ENCODE results near the gene RNF220.

RNF220 gene

GRCh38 chr1:44424747-44425146 is 19.7 kb downstream of the RNF220 start:
- Histone ChIP-seq H3K36me3 (ENCODE audit: control insufficient read depth in 2 of 2, insufficient read depth in 1 of 2, low read length in 2 of 2) (no peaks in the 10 kb centered on the region), H3K27ac (ENCODE audit: extremely low read depth, low read depth, low read length) (no peak overlapping the region), H3K4me1 (ENCODE audit: control insufficient read depth, insufficient read depth, low read length) (peaks cover 10% of the 10 kb centered on the region), H3K9me3 (ENCODE audit: control insufficient read depth, insufficient read depth, low read depth, low read length) (no peaks in the 10 kb centered on the region), H3K4me3 (ENCODE audit: low read depth, low read length) (no peak overlapping the region)
- CTCF ChIA-PET = interaction anchor here (0.7 kb wide), 2 partner anchors 39 to 46 kb away, joined by 3 read pairs; no protein-coding TSS in a partner anchor
- TF ChIP-seq ZNF266 (tag by site-specific recombination; IDR thresholded peaks at IDR 0.05; ENCODE audit: low read depth) (no peak), ZNF302 (tag by site-specific recombination; IDR thresholded peaks at IDR 0.05; ENCODE audit: low read depth) (no peak), ZNF600 (tag by site-specific recombination; IDR thresholded peaks at IDR 0.05) (peak; percentile 37; the same call in 1 of the 2 replicates)
- TF ChIP-seq, protein P1, sequence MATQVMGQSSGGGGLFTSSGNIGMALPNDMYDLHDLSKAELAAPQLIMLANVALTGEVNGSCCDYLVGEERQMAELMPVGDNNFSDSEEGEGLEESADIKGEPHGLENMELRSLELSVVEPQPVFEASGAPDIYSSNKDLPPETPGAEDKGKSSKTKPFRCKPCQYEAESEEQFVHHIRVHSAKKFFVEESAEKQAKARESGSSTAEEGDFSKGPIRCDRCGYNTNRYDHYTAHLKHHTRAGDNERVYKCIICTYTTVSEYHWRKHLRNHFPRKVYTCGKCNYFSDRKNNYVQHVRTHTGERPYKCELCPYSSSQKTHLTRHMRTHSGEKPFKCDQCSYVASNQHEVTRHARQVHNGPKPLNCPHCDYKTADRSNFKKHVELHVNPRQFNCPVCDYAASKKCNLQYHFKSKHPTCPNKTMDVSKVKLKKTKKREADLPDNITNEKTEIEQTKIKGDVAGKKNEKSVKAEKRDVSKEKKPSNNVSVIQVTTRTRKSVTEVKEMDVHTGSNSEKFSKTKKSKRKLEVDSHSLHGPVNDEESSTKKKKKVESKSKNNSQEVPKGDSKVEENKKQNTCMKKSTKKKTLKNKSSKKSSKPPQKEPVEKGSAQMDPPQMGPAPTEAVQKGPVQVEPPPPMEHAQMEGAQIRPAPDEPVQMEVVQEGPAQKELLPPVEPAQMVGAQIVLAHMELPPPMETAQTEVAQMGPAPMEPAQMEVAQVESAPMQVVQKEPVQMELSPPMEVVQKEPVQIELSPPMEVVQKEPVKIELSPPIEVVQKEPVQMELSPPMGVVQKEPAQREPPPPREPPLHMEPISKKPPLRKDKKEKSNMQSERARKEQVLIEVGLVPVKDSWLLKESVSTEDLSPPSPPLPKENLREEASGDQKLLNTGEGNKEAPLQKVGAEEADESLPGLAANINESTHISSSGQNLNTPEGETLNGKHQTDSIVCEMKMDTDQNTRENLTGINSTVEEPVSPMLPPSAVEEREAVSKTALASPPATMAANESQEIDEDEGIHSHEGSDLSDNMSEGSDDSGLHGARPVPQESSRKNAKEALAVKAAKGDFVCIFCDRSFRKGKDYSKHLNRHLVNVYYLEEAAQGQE (tag by site-specific recombination; IDR thresholded peaks at IDR 0.05) = no peak
- POLR2A ChIA-PET = no interaction called here

DNA sequence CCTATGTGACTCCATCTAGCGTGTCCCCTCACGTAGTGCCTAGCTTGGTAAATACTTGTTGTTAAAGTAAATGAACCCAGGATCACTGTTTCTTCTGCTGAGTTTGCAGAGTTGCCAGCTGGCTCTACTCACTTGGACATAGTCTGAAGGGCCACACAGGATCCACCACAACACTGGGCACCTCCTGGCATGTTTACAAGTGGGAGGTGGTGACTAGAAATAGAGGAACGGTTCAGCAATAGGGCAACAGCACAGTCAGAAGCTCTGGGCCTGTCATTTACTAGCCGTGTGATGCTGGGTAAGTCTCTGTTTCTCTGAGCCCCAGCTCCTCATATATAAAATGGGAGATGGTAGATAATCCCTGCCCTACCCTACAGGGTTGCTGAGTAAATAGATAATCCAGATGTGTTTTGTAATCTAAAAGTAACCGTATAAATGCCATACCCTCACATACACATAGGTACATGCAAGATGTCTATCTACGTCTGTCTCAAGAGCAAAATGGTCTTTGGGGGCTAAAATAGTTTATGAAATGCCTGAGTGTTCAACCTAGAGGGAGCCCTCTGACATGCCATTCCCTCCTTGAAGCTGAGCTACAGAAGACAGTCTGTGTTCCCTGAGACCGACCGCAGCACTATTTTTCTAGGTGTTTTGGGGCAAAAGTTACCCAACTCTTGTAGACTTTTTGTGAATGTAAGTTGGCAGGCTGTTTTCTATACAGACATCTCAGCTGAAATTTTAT is 20.5 kb downstream of the RNF220 start:
- ChIA-PET CTCF (interaction anchor here (0.7 kb wide), 1 partner anchor 47 kb away, joined by 3 read pairs; no protein-coding TSS in a partner anchor), POLR2A (no interaction called here)
- no peaks in the 10 kb centered on the region for H3K9me3 ChIP-seq (ENCODE audit: control insufficient read depth, insufficient read depth, low read depth, low read length)
- TF ChIP-seq MZF1 (tag by site-specific recombination; IDR thresholded peaks at IDR 0.05; ENCODE audit: borderline replicate concordance) = peak; percentile 24; the same call in 1 of the 2 replicates
- TF ChIP-seq ZIC2 (tag by site-specific recombination; IDR thresholded peaks at IDR 0.05) = no peak
- peaks cover 10% of the 10 kb centered on the region for H3K4me1 ChIP-seq (ENCODE audit: control insufficient read depth, insufficient read depth, low read length)
- H3K4me3 ChIP-seq (ENCODE audit: low read depth, low read length) = no peak overlapping the region
- H3K36me3 ChIP-seq (ENCODE audit: control insufficient read depth in 2 of 2, insufficient read depth in 1 of 2, low read length in 2 of 2) = no peaks in the 10 kb centered on the region
- no peak overlapping the region for H3K27ac ChIP-seq (ENCODE audit: extremely low read depth, low read depth, low read length)

GRCh38 chr1:44431861-44432260 is 26.8 kb downstream of the RNF220 start:
- H3K9me3 ChIP-seq (ENCODE audit: control insufficient read depth, insufficient read depth, low read depth, low read length) = no peaks in the 10 kb centered on the region
- no peaks in the 10 kb centered on the region for H3K36me3 ChIP-seq (ENCODE audit: control insufficient read depth in 2 of 2, insufficient read depth in 1 of 2, low read length in 2 of 2)
- ChIA-PET POLR2A (no interaction called here), CTCF (no interaction called here)
- H3K4me1 ChIP-seq (ENCODE audit: control insufficient read depth, insufficient read depth, low read length) = peaks cover 8% of the 10 kb centered on the region
- no peak overlapping the region for H3K4me3 ChIP-seq (ENCODE audit: low read depth, low read length)
- no peak overlapping the region for H3K27ac ChIP-seq (ENCODE audit: extremely low read depth, low read depth, low read length)
- TF ChIP-seq, protein P2, sequence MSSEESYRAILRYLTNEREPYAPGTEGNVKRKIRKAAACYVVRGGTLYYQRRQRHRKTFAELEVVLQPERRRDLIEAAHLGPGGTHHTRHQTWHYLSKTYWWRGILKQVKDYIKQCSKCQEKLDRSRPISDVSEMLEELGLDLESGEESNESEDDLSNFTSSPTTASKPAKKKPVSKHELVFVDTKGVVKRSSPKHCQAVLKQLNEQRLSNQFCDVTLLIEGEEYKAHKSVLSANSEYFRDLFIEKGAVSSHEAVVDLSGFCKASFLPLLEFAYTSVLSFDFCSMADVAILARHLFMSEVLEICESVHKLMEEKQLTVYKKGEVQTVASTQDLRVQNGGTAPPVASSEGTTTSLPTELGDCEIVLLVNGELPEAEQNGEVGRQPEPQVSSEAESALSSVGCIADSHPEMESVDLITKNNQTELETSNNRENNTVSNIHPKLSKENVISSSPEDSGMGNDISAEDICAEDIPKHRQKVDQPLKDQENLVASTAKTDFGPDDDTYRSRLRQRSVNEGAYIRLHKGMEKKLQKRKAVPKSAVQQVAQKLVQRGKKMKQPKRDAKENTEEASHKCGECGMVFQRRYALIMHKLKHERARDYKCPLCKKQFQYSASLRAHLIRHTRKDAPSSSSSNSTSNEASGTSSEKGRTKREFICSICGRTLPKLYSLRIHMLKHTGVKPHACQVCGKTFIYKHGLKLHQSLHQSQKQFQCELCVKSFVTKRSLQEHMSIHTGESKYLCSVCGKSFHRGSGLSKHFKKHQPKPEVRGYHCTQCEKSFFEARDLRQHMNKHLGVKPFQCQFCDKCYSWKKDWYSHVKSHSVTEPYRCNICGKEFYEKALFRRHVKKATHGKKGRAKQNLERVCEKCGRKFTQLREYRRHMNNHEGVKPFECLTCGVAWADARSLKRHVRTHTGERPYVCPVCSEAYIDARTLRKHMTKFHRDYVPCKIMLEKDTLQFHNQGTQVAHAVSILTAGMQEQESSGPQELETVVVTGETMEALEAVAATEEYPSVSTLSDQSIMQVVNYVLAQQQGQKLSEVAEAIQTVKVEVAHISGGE (tag by site-specific recombination; conservative IDR thresholded peaks at IDR 0.05; ENCODE audit: low read depth) = no peak
- no peak for TF ChIP-seq GFI1B (tag by site-specific recombination; IDR thresholded peaks at IDR 0.05)
- TF ChIP-seq ZNF76 (tag by site-specific recombination; IDR thresholded peaks at IDR 0.05; ENCODE audit: borderline replicate concordance, low read depth) = no peak
- TF ChIP-seq ZXDB (tag by site-specific recombination; IDR thresholded peaks at IDR 0.05) = no peak
- no peak for TF ChIP-seq ZSCAN4 (tag by site-specific recombination; IDR thresholded peaks at IDR 0.05)
- TF ChIP-seq ZBTB20 (tag by site-specific recombination; IDR thresholded peaks at IDR 0.05) = no peak
- TF ChIP-seq MEIS1 (CRISPR knock-in tag; IDR thresholded peaks at IDR 0.05; ENCODE audit: borderline replicate concordance) = no peak
- TF ChIP-seq ZNF394 (tag by site-specific recombination; IDR thresholded peaks at IDR 0.05; ENCODE audit: borderline replicate concordance) = no peak
- TF ChIP-seq TCF7L2 (IDR thresholded peaks at IDR 0.05; ENCODE audit: borderline replicate concordance, low read depth, low read length) = no peak
- no peak for TF ChIP-seq ZNF350 (tag by site-specific recombination; IDR thresholded peaks at IDR 0.05)
- no peak for TF ChIP-seq ZNF791 (tag by site-specific recombination; IDR thresholded peaks at IDR 0.05)
- TF ChIP-seq ZNF433 (tag by site-specific recombination; IDR thresholded peaks at IDR 0.05; ENCODE audit: low read depth) = no peak
- TF ChIP-seq ZNF114 (tag by site-specific recombination; IDR thresholded peaks at IDR 0.05) = no peak
- no peak for TF ChIP-seq ZNF707 (tag by site-specific recombination; IDR thresholded peaks at IDR 0.05)
